Superior temporal gyrus (tissue), 1 donor: ENCODE data around the gene PTPRT.

Source experiments
- DNase-seq: peaks from one replicate; pipeline ENCODE4 v3.0.0-alpha.2; 2016; ENCODE audit errors: extremely low spot score

Gene PTPRT

GRCh38 chr20:42975974-42976373 is 213.7 kb downstream of the PTPRT start:
- DNase-seq = no peak

GRCh38 chr20:42974347-42974746 is 215.4 kb downstream of the PTPRT start:
- peak; percentile 42 for DNase-seq

- no peak for DNase-seq
Measured at GRCh38 chr20:42972591-42972990, 217.1 kb downstream of the PTPRT start.

- DNase-seq = no peak
Measured at GRCh38 chr20:42968746-42969145, 221.0 kb downstream of the PTPRT start.

GRCh38 chr20:42963796-42964195 is 225.9 kb downstream of the PTPRT start:
- DNase-seq = no peak

- no peak for DNase-seq
Measured at GRCh38 chr20:42961771-42962170, 227.9 kb downstream of the PTPRT start.

- no peak for DNase-seq
Measured at GRCh38 chr20:42959996-42960395, 229.7 kb downstream of the PTPRT start.

GRCh38 chr20:42958367-42959069 is 231.2 kb downstream of the PTPRT start:
- no peak for DNase-seq

GRCh38 chr20:42957704-42958095 is 232.0 kb downstream of the PTPRT start:
- DNase-seq = no peak

- no peak for DNase-seq
Measured at GRCh38 chr20:42957018-42957703, 232.5 kb downstream of the PTPRT start.

- no peak for DNase-seq
Measured at GRCh38 chr20:42955713-42956112, 234.0 kb downstream of the PTPRT start.

GRCh38 chr20:42954951-42955350 is 234.8 kb downstream of the PTPRT start:
- DNase-seq = no peak

GRCh38 chr20:42949950-42950349 is 239.8 kb downstream of the PTPRT start:
- DNase-seq = no peak

- DNase-seq = no peak
Measured at GRCh38 chr20:42945234-42945994, 244.3 kb downstream of the PTPRT start.

- DNase-seq = no peak
Measured at GRCh38 chr20:42941629-42942028, 248.1 kb downstream of the PTPRT start.

- no peak for DNase-seq
Measured at GRCh38 chr20:42938441-42939205, 251.1 kb downstream of the PTPRT start.

GRCh38 chr20:42936482-42936881 is 253.2 kb downstream of the PTPRT start:
- DNase-seq = no peak

GRCh38 chr20:42924215-42924614 is 265.5 kb downstream of the PTPRT start:
- no peak for DNase-seq

GRCh38 chr20:42923348-42923918 is 266.3 kb downstream of the PTPRT start:
- DNase-seq = no peak

- DNase-seq = no peak
Measured at GRCh38 chr20:42920776-42921175, 268.9 kb downstream of the PTPRT start.

- DNase-seq = no peak
Measured at GRCh38 chr20:42919316-42919715, 270.4 kb downstream of the PTPRT start.

GRCh38 chr20:42915081-42915480 is 274.6 kb downstream of the PTPRT start:
- DNase-seq = no peak
